ENCODE results near the gene CR1. TPM values are rescaled to one million over a fixed set of nuclear protein-coding genes. Genes with fewer than 3 reads are reported as not detected.

The CR1 gene
- total and polyA plus RNA-seq, 9 of the 15 experiments (the other 6 are each of a cell fraction or from before 2014, with no cell fraction given): 0.07 to 0.47 (median 0.18) TPM

- TF ChIP-seq HMBOX1 (IDR thresholded peaks at IDR 0.05): peak; percentile 99
- TF ChIP-seq ZNF668 (CRISPR knock-in tag; IDR thresholded peaks at IDR 0.05): no peak
- TF ChIP-seq ZEB2 (IDR thresholded peaks at IDR 0.05): peak; percentile 85; the same call in 1 of the 2 replicates
- peak; percentile 97 for TF ChIP-seq CC2D1A (IDR thresholded peaks at IDR 0.05)
- TF ChIP-seq ZNF134 (CRISPR knock-in tag; conservative IDR thresholded peaks at IDR 0.05): no peak
- TF ChIP-seq IRF1 (CRISPR knock-in tag; IDR thresholded peaks at IDR 0.05; ENCODE audit: borderline replicate concordance): no peak
- TF ChIP-seq TRIM28 (IDR thresholded peaks at IDR 0.05): no peak; the same call in 1 of the 2 replicates
- no peak for TF ChIP-seq NR2F6 (CRISPR knock-in tag; IDR thresholded peaks at IDR 0.05)
- TF ChIP-seq CTCF (IDR thresholded peaks at IDR 0.05 in 2 of 3, conservative IDR thresholded peaks at IDR 0.05 in 1 of 3; ENCODE audit: insufficient read depth in 2 of 3, low read depth in 1 of 3, low read length in 3 of 3): no peak
- no peak for TF ChIP-seq TFAM (CRISPR knock-in tag; conservative IDR thresholded peaks at IDR 0.05)
- TF ChIP-seq MTA1 (IDR thresholded peaks at IDR 0.05; ENCODE audit: borderline replicate concordance): peak; percentile 62; the same call in 1 of the 2 replicates
- no peak for TF ChIP-seq PATZ1 (CRISPR knock-in tag; IDR thresholded peaks at IDR 0.05; ENCODE audit: borderline replicate concordance)
- peak; percentile 65 for TF ChIP-seq CREB1 (IDR thresholded peaks at IDR 0.05)
- peak; percentile 19; the same call in 1 of the 2 replicates for TF ChIP-seq CREB1 (CRISPR knock-in tag; IDR thresholded peaks at IDR 0.05)
- TF ChIP-seq E2F3 (CRISPR knock-in tag; IDR thresholded peaks at IDR 0.05): no peak
- peak; percentile 40 to 77 for TF ChIP-seq AFF1 (IDR thresholded peaks at IDR 0.05; ENCODE audit: low read depth in 1 of 2, partially characterized antibody in 2 of 2)
- no peak for TF ChIP-seq MIER1 (IDR thresholded peaks at IDR 0.05; ENCODE audit: low read depth)
Observed at GRCh38 chr1:207519505-207520399, 23.8 kb downstream of the CR1 start (continued).
